Epithelial cell of proximal tubule (primary cell): ENCODE measurements around the gene DDX6. TPM values are rescaled to one million over a fixed set of nuclear protein-coding genes. Genes with fewer than 3 reads are reported as not detected.
A peak's percentile ranks its signal among the peaks of the same experiment; 100 is the strongest.
"Not testable (repeated sequence)": the region's sequence is repeated elsewhere in the genome, so short reads cannot be mapped to it uniquely, and the experiment has no call there.

Experiments
- DNase-seq: peaks from one replicate; pipeline ENCODE4 v3.0.0-alpha.2; 2011; ENCODE audit warnings: low read depth
- H3K4me3 ChIP-seq: 2 replicates; pipeline ENCODE4 v1.5.1; 2011; ENCODE audit warnings: low read depth, mild to moderate bottlenecking, low read length
- total RNA-seq: library from RNA; depleted of rRNA; stranded (reverse); fragments of >200 nt; gene quantifications from 2 replicates; pipeline ENCODE4 v1.2.3, GENCODE V29; 2015
- TF ChIP-seq, protein P1 (sequence below): conservative IDR thresholded peaks from 2 replicates; pipeline ENCODE4 v1.5.1; 2012; ENCODE audit warnings: low read depth, mild to moderate bottlenecking, low read length

Gene DDX6
- total RNA-seq, 1 donor from 2014 or later, result 32.6 TPM

DNA sequence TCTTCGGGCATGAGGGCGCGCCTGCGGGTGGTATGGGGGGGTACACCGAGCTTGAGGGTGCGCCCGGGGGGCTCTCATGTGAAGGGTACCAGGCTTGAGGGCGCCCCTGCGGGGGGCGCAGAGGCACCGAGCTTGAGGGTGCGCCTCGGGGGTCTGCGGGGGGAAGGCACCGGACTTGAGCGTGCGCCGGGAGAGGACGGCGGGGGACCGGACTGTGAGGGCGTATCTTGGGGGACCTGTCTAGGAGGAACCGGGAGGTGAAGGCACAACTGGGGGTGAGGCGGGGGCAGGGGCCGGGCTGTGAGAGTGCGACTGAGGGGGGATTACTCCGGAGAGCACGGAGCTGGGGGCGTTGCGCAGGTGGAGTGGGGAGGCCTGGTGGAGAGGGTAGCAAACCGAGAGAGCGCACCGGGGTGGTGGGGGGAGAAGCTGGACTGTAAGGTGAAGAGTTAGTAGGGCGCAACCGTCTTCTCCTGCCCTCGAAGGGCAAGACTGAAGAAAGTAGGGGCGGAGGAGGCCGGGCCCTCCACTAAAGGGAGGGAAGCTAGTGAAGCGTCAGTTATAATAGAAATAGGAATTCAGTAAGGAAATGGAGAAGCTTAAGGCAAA lies 1.1 kb upstream of the DDX6 start:
- TF ChIP-seq, protein P1, sequence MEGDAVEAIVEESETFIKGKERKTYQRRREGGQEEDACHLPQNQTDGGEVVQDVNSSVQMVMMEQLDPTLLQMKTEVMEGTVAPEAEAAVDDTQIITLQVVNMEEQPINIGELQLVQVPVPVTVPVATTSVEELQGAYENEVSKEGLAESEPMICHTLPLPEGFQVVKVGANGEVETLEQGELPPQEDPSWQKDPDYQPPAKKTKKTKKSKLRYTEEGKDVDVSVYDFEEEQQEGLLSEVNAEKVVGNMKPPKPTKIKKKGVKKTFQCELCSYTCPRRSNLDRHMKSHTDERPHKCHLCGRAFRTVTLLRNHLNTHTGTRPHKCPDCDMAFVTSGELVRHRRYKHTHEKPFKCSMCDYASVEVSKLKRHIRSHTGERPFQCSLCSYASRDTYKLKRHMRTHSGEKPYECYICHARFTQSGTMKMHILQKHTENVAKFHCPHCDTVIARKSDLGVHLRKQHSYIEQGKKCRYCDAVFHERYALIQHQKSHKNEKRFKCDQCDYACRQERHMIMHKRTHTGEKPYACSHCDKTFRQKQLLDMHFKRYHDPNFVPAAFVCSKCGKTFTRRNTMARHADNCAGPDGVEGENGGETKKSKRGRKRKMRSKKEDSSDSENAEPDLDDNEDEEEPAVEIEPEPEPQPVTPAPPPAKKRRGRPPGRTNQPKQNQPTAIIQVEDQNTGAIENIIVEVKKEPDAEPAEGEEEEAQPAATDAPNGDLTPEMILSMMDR, result no peak
- DNase-seq, result no peak
- peak overlapping the region; percentile 81 for H3K4me3 ChIP-seq

DNA sequence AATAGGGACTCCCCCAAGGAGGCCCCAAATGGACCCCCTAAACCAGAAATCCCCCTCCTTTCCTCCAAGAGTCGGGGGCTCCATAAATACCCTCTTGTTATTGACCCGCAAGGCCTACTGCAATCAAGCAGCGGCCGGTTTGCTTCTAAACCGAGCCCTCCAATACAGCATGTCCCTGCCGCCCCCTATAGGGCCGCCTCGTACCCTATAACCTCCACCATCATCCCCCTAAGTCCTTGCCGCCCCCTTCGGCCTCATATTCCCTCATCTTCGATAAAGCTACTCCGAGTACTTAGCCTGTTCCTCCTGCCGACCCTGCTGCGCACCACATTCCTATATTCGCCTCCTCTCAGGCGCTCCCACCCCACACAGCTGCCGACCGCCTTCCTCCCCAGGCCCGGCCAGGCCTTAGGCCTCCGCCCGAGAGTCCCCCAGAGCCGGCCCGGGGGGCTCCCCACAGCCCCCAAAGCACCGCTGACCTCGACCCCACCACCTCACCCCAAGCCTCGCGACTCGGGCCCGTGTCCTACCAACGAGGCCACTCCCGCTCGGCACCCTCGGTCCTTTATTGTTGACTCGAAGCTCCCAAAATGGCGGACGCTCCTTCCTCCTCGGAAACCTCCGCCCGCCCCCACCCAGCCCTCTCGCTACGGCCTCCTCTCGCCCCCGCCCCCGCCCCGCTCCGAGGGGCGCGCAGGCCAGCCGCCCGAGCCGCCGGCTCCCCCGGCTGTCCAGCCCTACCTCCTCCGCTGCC lies 430 bp downstream of the DDX6 start:
- TF ChIP-seq, protein P1, result peak; percentile 47
- peak overlapping the region; percentile 81 for H3K4me3 ChIP-seq
- no peak for DNase-seq

DNA sequence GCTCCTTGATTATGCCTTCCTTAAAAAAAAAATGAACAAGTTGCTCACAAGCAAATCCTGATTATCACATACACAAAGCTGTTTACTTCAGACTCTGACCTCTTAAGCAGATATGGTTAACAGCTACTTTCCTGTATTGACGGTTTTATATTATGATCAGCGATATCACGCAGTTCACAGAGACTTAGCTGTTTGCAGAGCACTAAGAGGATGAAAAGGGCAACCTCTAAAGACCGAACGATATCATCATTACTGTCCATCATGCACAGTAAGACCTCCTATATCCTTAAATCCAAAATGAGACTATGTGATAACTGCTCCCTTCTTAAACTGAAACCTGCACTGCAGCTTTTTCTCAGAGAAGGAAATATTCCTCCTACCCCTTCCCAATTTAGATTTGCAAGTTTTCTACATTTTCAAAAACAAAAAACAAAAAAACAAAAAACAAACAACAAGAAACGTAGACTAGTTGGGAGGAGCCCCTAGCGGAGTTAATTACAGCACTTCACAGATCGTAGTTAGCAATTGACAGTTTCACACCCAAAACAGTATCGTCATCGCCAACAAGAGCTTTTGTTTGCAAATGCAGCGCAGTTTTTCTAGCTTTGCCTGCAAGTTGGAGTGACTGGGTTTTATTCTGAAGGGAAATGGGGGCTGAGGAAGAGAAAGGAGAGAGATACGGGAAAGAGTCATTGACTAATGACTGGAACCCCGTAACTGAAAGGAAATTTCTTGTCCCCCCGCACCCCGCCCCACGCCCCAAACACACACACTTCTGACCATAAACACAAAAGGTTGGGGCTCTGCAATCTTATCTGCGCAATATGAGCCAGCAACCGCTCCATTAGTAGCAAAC lies 1.2 kb downstream of the DDX6 start:
- DNase-seq, result no peak
- TF ChIP-seq, protein P1, result no peak
- H3K4me3 ChIP-seq, result peak overlapping the region; percentile 81

DNA sequence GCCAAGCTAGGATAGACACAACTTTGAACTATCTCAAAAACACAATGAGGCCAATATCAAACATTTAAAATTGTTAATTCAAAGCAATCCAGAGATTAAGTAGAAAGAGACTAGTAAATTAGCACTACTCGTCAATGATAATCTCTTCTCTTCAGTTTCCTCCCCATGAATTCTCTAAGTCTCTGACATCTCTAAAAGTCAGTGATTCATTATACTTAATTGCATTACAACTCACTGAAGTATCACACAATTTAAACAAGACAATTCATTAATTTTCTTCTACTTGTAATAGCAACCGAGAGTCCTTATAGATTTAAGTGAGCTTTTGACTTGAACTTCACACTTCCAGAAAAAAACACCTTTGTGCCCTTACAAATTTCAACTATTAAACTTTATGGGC lies 4.3 kb downstream of the DDX6 start:
- H3K4me3 ChIP-seq, result no peak overlapping the region
- TF ChIP-seq, protein P1, result no peak
- no peak for DNase-seq

DNA sequence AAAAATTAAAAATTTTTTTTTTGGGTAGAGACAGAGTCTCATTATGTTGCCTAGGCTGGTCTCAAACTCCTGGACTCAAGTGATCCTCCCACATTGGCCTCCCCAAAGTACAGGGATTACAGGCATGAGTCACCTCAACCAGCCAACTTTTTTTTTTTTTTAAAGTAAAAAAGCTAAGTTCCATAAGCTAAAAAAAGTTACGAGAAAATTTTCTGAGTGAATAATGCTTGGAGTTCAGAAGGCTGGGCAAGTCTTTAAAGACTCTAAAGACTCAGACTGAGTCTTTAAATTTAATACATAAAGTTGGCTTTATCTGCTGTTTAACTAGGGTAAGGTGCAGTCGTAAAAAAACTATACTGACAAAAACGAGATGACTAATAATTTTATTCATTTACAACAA lies 5.6 kb downstream of the DDX6 start:
- no peak for DNase-seq
- TF ChIP-seq, protein P1, result no peak
- no peak overlapping the region for H3K4me3 ChIP-seq

DNA sequence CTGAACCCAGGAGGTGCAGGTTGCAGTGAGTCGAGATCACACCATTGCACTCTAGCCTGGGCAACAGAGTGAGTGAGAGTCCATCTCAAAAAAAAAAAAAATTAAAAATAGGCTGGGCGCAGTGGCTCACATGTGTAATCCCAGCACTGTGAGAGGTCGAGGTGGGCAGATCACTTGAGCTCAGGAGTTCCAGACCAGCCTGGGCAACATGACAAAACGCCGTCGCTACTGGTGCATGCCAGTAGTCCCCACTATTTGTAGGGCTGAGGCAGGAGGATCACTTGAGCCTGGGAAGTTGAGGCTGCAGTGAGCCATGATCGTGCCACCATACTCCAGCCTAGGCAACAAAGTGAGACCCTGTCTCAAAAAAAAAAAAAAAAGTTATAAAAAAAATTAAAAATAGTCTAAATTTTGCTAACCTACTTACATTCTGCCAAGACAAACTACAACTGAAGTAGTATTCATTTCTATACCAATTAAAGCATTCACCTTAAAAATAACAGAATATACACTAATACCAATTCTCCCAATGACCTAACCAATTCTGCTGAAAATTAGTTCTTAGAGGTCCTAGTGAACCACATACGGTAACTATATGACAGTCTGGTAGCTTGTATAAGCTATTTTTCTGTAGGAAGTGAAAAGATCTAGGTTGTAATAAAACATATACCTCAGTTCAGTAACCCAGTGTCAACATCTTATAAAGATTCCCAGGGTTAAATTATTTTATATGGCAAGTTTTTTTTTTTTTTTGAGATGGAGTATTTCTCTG lies 7.1 kb downstream of the DDX6 start:
- no peak for DNase-seq
- TF ChIP-seq, protein P1, result no peak
- H3K4me3 ChIP-seq, result no peak overlapping the region

DNA sequence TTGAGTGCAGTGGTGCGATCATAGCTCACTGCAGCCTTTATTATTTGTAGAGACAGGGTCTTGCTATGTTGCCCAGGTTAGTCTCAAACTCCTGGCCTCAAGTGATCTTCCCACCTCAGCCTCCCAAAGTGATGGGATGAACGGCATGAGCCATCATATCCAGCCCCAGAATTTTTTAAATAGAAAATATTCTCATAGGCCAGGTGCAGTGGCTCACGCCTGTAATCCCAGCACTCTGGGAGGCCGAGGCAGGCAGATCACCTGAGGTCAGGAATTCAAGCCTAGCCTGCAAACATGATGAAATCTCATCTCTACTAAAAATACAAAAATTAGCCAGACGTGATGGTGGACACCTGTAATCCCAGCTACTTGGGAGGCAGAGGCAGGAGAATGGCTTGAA lies 7.6 kb downstream of the DDX6 start:
- H3K4me3 ChIP-seq, DNase-seq: not testable (repeated sequence)
